GM12878 (cell line): ENCODE measurements around the gene NSG2. TPM values are rescaled to one million over a fixed set of nuclear protein-coding genes. Genes with fewer than 3 reads are reported as not detected.

Experiments
- ATAC-seq: fragments of 200-7000 bp; cut with Tn5 transposase; 3 replicates; pipeline ENCODE4 v1.9.1; 2020; ENCODE audit warnings: mild to moderate bottlenecking, moderate library complexity
- BruUV-seq: library from RNA; stranded (reverse); fragments of 400-500 nt; replicated peaks from 2 replicates; lab custom pipeline; 2021; lab: Mats Ljungman, UMichigan
- CTCF ChIA-PET: fragments of 300-600 bp; sonication (Branson Sonifier 250); formaldehyde crosslinking; extraction: SDS; loops from one replicate; lab custom pipeline; 2021; ENCODE audit warnings: inconsistent platforms; lab: Yijun Ruan, JAX
- POLR2A ChIA-PET: fragments of 350-600 bp; formaldehyde crosslinking; extraction: SDS; loops from one replicate; lab custom pipeline; 2021; ENCODE audit warnings: inconsistent platforms; lab: Charles Lee
- RAD21 ChIA-PET: fragments of 300-600 bp; sonication (Branson Sonifier 250); formaldehyde crosslinking; loops from one replicate; lab custom pipeline; 2023; ENCODE audit warnings: antibody characterized with exemption; ENCODE audit not compliant: unreplicated experiment; lab: Charles Lee
- SMC1A ChIA-PET: fragments of 300-600 bp; sonication (Branson Sonifier 250); formaldehyde crosslinking; loops from one replicate; lab custom pipeline; 2023; ENCODE audit not compliant: unreplicated experiment, uncharacterized antibody; lab: Charles Lee
- DNase-seq: peaks from one replicate; pipeline ENCODE4 v3.0.0-alpha.2; 2011; ENCODE audit warnings: low read depth, low spot score
- FAIRE-seq: peaks from 3 replicates; lab custom pipeline; 2011; peaks lifted over from hg19 to GRCh38; lab: Jason Lieb, UNC
- H2AFZ ChIP-seq: 2 replicates; pipeline ENCODE4 v1.6.0; 2011; ENCODE audit warnings: low read depth, low read length, control low read depth; ENCODE audit not compliant: control insufficient read depth
- H3K27ac ChIP-seq: 2 replicates; pipeline ENCODE4 v1.5.1; 2011; ENCODE audit warnings: control low read depth; ENCODE audit not compliant: control insufficient read depth, insufficient read depth
- H3K27me3 ChIP-seq, 2 experiments: replicated peaks in 1 of 2; 2 replicates each; pipeline versions ENCODE4 v1.6.0 to v1.6.1; 2011; ENCODE audit warnings: low read length in 1 of 2; ENCODE audit not compliant: control insufficient read depth in 2 of 2, insufficient read depth in 2 of 2
- H3K36me3 ChIP-seq, 2 experiments: 2 replicates each; pipeline ENCODE4 v1.5.1; 2011; ENCODE audit warnings: low read length in 1 of 2; ENCODE audit not compliant: control insufficient read depth in 2 of 2, insufficient read depth in 2 of 2
- H3K4me1 ChIP-seq: 2 replicates; pipeline ENCODE4 v1.6.1; 2011; ENCODE audit warnings: mild to moderate bottlenecking, low read length, moderate library complexity, mixed read lengths; ENCODE audit not compliant: control insufficient read depth, insufficient read depth
- H3K4me2 ChIP-seq: 2 replicates; pipeline ENCODE4 v1.6.0; 2011; ENCODE audit warnings: control low read depth; ENCODE audit not compliant: control insufficient read depth, insufficient read depth
- H3K4me3 ChIP-seq: fragments of 200-600 bp; sonication (generic); 2 replicates; pipeline ENCODE4 v1.5.1; 2016
- H3K79me2 ChIP-seq: 2 replicates; pipeline ENCODE4 v1.6.0; 2011; ENCODE audit warnings: low read length; ENCODE audit not compliant: control insufficient read depth, insufficient read depth
- H3K9ac ChIP-seq: 2 replicates; pipeline ENCODE4 v1.8.0; 2011; ENCODE audit warnings: low read length, control low read depth, mixed read lengths; ENCODE audit not compliant: control insufficient read depth, insufficient read depth
- H3K9me3 ChIP-seq: replicated peaks from 3 replicates; pipeline ENCODE4 v1.5.1; 2011; ENCODE audit warnings: mild to moderate bottlenecking, low read length; ENCODE audit not compliant: control insufficient read depth, insufficient read depth
- H4K20me1 ChIP-seq: 2 replicates; pipeline ENCODE4 v1.6.0; 2011; ENCODE audit not compliant: control insufficient read depth, insufficient read depth
- CBX5 ChIP-seq: sonication (generic); IDR thresholded peaks from 2 replicates; pipeline ENCODE4 v1.6.1; 2016; ENCODE audit warnings: low read depth, moderate library complexity, mild to moderate bottlenecking, inconsistent platforms
- E2F4 ChIP-seq: IDR thresholded peaks from 2 replicates; pipeline ENCODE4 v1.6.1; 2012; ENCODE audit warnings: low read depth, low read length, improper control_type of control experiment
- FOXK2 ChIP-seq: fragments of 450-650 bp; IDR thresholded peaks from 2 replicates; pipeline ENCODE4 v1.6.1; 2017; ENCODE audit warnings: mild to moderate bottlenecking, moderate library complexity
- HDAC2 ChIP-seq: fragments of 200-600 bp; sonication (generic); IDR thresholded peaks from 2 replicates; pipeline ENCODE4 v1.6.1; 2017
- RB1 ChIP-seq: fragments of 450-650 bp; formaldehyde crosslinking; IDR thresholded peaks from 2 replicates; pipeline ENCODE4 v1.6.1; 2017; ENCODE audit warnings: mild to moderate bottlenecking, borderline replicate concordance
- SIX5 ChIP-seq: IDR thresholded peaks from 2 replicates; pipeline ENCODE4 v1.6.1; 2011; ENCODE audit warnings: mild to moderate bottlenecking, low read depth, low read length, moderate library complexity; ENCODE audit not compliant: severe bottlenecking
- SPI1 ChIP-seq: IDR thresholded peaks from 2 replicates; pipeline ENCODE4 v1.6.1; 2011; ENCODE audit warnings: low read depth, mild to moderate bottlenecking, low read length, moderate library complexity, borderline replicate concordance; ENCODE audit not compliant: insufficient read depth
- ZNF217 ChIP-seq: fragments of 450-650 bp; IDR thresholded peaks from 2 replicates; pipeline ENCODE4 v1.6.1; 2017; ENCODE audit warnings: antibody characterized with exemption, mild to moderate bottlenecking
- ZNF24 ChIP-seq: fragments of 450-650 bp; IDR thresholded peaks from 2 replicates; pipeline ENCODE4 v1.6.1; 2017; ENCODE audit warnings: antibody characterized with exemption, mild to moderate bottlenecking
- WGBS: methylation state at CpG from one replicate; pipeline ENCODE4 v1.1.6; 2016; ENCODE audit warnings: low lambda C conversion rate; ENCODE audit not compliant: insufficient replicate concordance, insufficient coverage; ENCODE audit errors: missing lambda C conversion rate; 5-methylcytosine and 5-hydroxymethylcytosine counted together
- in situ Hi-C: fragments of 300-500 bp; cut with MboI; formaldehyde crosslinking; loops from 9 replicates; pipeline ENCODE4 v1.14.3; 2018; ENCODE audit warnings: mixed read lengths
- intact Hi-C: fragments of 100-400 bp; cut with micrococcal nuclease; formaldehyde crosslinking; loops from one replicate; pipeline ENCODE4 v1.14.2; 2022; ENCODE audit not compliant: unreplicated experiment
- polyA plus RNA-seq, 11 experiments: library from polyadenylated mRNA; depleted of rRNA in 4 of 11; unstranded in 6 of 11; stranded (reverse) in 5 of 11; fragments of >200 nt; fragmentation: Nextera tagmentation in 4 of 11; fragmentation: Illumina TruSeq in 1 of 11; extraction: Ambion mirVana in 4 of 11; extraction: Trizol in 1 of 11; gene quantifications; 1 replicate in 1 of 11; 2 replicates in 10 of 11; pipeline versions ENCODE4 v1.2.1 to v1.2.3, GENCODE V29; 2011 to 2016; ENCODE audit warnings: inconsistent platforms in 2 of 11, missing spikeins in 2 of 11, low read depth in 1 of 11
- total RNA-seq, 4 experiments: library from RNA; depleted of rRNA in 3 of 4; stranded (reverse); fragments of >200 nt in 3 of 4; fragmentation: Illumina TruSeq in 1 of 4; extraction: Trizol in 1 of 4; gene quantifications; 2 replicates each; pipeline versions ENCODE4 v1.2.1 to v1.2.3, GENCODE V29; 2013 to 2021
- TF ChIP-seq, protein P1 (sequence below): fragments of 450-650 bp; IDR thresholded peaks from 2 replicates; pipeline ENCODE4 v1.6.1; 2014; ENCODE audit warnings: mild to moderate bottlenecking

The NSG2 gene
- total and polyA plus RNA-seq, 10 of the 15 experiments (the other 5 are each of a cell fraction or from before 2014, with no cell fraction given): 0.04 to 0.14 TPM; not detected in 8

- in situ Hi-C loops: no loop called here
- no peaks in the 10 kb centered on the region for H4K20me1 ChIP-seq
- H3K4me2 ChIP-seq: no peak overlapping the region
- no peak for ATAC-seq
- no peak overlapping the region for H3K9ac ChIP-seq
- no peak for TF ChIP-seq ZNF24
- TF ChIP-seq RB1: no peak
- TF ChIP-seq SPI1: no peak
- TF ChIP-seq E2F4: no peak
- TF ChIP-seq, protein P1, sequence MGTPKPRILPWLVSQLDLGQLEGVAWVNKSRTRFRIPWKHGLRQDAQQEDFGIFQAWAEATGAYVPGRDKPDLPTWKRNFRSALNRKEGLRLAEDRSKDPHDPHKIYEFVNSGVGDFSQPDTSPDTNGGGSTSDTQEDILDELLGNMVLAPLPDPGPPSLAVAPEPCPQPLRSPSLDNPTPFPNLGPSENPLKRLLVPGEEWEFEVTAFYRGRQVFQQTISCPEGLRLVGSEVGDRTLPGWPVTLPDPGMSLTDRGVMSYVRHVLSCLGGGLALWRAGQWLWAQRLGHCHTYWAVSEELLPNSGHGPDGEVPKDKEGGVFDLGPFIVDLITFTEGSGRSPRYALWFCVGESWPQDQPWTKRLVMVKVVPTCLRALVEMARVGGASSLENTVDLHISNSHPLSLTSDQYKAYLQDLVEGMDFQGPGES: no peak
- TF ChIP-seq FOXK2: no peak
- TF ChIP-seq ZNF217: no peak
- TF ChIP-seq HDAC2: no peak
- no peak for TF ChIP-seq SIX5
- TF ChIP-seq CBX5: no peak
- TF ChIP-seq, all 136 proteins: peak for 0
- Histone ChIP-seq H3K79me2 (no peaks in the 10 kb centered on the region), H3K27ac (no peak overlapping the region), H3K36me3 (no peaks in the 10 kb centered on the region), H3K4me1 (no peaks in the 10 kb centered on the region), H3K9me3 (no peaks in the 10 kb centered on the region), H3K27me3 (no peaks in the 10 kb centered on the region; a peak in 3 of 4 replicates), H3K4me3 (no peak overlapping the region), H2AFZ (no peak overlapping the region)
- intact Hi-C loops: no loop called here
- SMC1A ChIA-PET: no interaction called here
- no TSS peak for BruUV-seq
- RAD21 ChIA-PET: no interaction called here
- WGBS: 15% methylated on average over 5 of the region's 5 CpGs
- DNase-seq: no peak
- CTCF ChIA-PET: no interaction called here
- no peak for FAIRE-seq
- POLR2A ChIA-PET: no interaction called here
These were observed 95.0 kb downstream of the NSG2 start for GRCh38 chr5:174140452-174141020.
